HepG2 (cell line): ENCODE data around the gene TAMALIN. TPM values are rescaled to one million over a fixed set of nuclear protein-coding genes. Genes with fewer than 3 reads are reported as not detected.

Experiments
- GABPB1 ChIP-seq: IDR thresholded peaks from 2 replicates; pipeline ENCODE4 v1.6.1; 2016; ENCODE audit warnings: mild to moderate bottlenecking, missing genetic modification reagents, moderate library complexity, missing compliant biosample characterization
- GFI1 ChIP-seq: sonication (generic); formaldehyde crosslinking; IDR thresholded peaks from 2 replicates; pipeline ENCODE4 v1.5.0; 2020; ENCODE audit warnings: missing genetic modification reagents, mild to moderate bottlenecking, borderline replicate concordance
- HNF4A ChIP-seq: sonication (generic); formaldehyde crosslinking; IDR thresholded peaks from 2 replicates; pipeline ENCODE4 v1.4.0; 2020; ENCODE audit warnings: missing genetic modification reagents
- KDM3A ChIP-seq: IDR thresholded peaks from 2 replicates; pipeline ENCODE4 v1.6.1; 2018; ENCODE audit warnings: low read depth, missing compliant biosample characterization
- KDM5B ChIP-seq: sonication (generic); formaldehyde crosslinking; IDR thresholded peaks from 2 replicates; pipeline ENCODE4 v1.4.0; 2020; ENCODE audit warnings: missing genetic modification reagents, mild to moderate bottlenecking, borderline replicate concordance
- RNF2 ChIP-seq: fragments of 450-650 bp; conservative IDR thresholded peaks from 2 replicates; pipeline ENCODE4 v1.6.1; 2016; ENCODE audit warnings: low read depth
- SP2 ChIP-seq: sonication (generic); formaldehyde crosslinking; IDR thresholded peaks from 2 replicates; pipeline ENCODE4 v1.5.1; 2020; ENCODE audit warnings: mild to moderate bottlenecking, missing genetic modification reagents
- TEAD2 ChIP-seq: sonication (generic); formaldehyde crosslinking; IDR thresholded peaks from 2 replicates; pipeline ENCODE4 v1.9.0; 2021; ENCODE audit warnings: missing genetic modification reagents
- ZBTB40 ChIP-seq, 2 experiments: fragments of 450-650 bp in 1 of 2; sonication (generic) in 1 of 2; formaldehyde crosslinking in 1 of 2; IDR thresholded peaks; 2 replicates each; pipeline versions ENCODE4 v1.6.1 to v1.8.0; 2016 to 2022; ENCODE audit warnings: antibody characterized with exemption in 1 of 2, mild to moderate bottlenecking in 1 of 2, missing genetic modification reagents in 1 of 2
- ZIK1 ChIP-seq: sonication (generic); formaldehyde crosslinking; IDR thresholded peaks from 2 replicates; pipeline ENCODE4 v1.5.0; 2020; ENCODE audit warnings: mild to moderate bottlenecking, low read depth, missing genetic modification reagents, borderline replicate concordance
- ZNF367 ChIP-seq: sonication (generic); formaldehyde crosslinking; IDR thresholded peaks from 2 replicates; pipeline ENCODE4 v1.4.0; 2020; ENCODE audit warnings: missing genetic modification reagents, borderline replicate concordance
- ZNF75D ChIP-seq: sonication (generic); formaldehyde crosslinking; IDR thresholded peaks from 2 replicates; pipeline ENCODE4 v1.8.1; 2023; ENCODE audit warnings: missing genetic modification reagents, mild to moderate bottlenecking, borderline replicate concordance
- ZSCAN5A ChIP-seq: sonication (generic); formaldehyde crosslinking; IDR thresholded peaks from 2 replicates; pipeline ENCODE4 v1.8.0; 2022; ENCODE audit warnings: mild to moderate bottlenecking, missing genetic modification reagents, borderline replicate concordance
- polyA plus RNA-seq, 8 experiments: library from polyadenylated mRNA; depleted of rRNA in 3 of 8; stranded (reverse) in 7 of 8; unstranded in 1 of 8; fragments of >200 nt; fragmentation: Illumina TruSeq in 4 of 8; extraction: Trizol in 4 of 8; gene quantifications; 2 replicates each; pipeline versions ENCODE4 v1.2.1 to v1.2.3, GENCODE V29; 2011 to 2016; ENCODE audit warnings: low read depth in 4 of 8, missing spikeins in 1 of 8, mixed read lengths in 1 of 8; ENCODE audit not compliant: insufficient read depth in 1 of 8
- total RNA-seq, 5 experiments: library from RNA; depleted of rRNA; stranded (reverse); fragments of >200 nt; fragmentation: Illumina TruSeq; extraction: Trizol; gene quantifications; 2 replicates each; pipeline ENCODE4 v1.2.3, GENCODE V29; 2016; ENCODE audit warnings: low read depth in 1 of 5

Gene TAMALIN
- total and polyA plus RNA-seq, 2 of the 13 experiments (the other 11 are each of a cell fraction or from before 2014, with no cell fraction given), result 2.9 to 10.9 TPM

- TF ChIP-seq ZNF75D (CRISPR knock-in tag) (no peak), KDM3A (peak; percentile 37; the same call in 1 of the 2 replicates), GABPB1 (CRISPR knock-in tag) (peak; percentile 64; the same call in 1 of the 2 replicates), ZIK1 (CRISPR knock-in tag) (peak; percentile 28; the same call in 1 of the 2 replicates), HNF4A (CRISPR knock-in tag) (0 out of 2 replicates have a peak, but pooled peaks have one; percentile 13), KDM5B (no peak; the same call in 1 of the 2 replicates), GFI1 (no peak), ZNF367 (CRISPR knock-in tag) (no peak), ZSCAN5A (CRISPR knock-in tag) (peak; percentile 31; the same call in 1 of the 2 replicates), ZBTB40 (IDR thresholded peaks at IDR 0.05) (no peak), ZBTB40 (CRISPR knock-in tag; IDR thresholded peaks at IDR 0.05) (no peak), SP2 (CRISPR knock-in tag) (no peak; the same call in 1 of the 2 replicates), TEAD2 (CRISPR knock-in tag) (no peak), RNF2 (no peak)
Measured at GRCh38 chr12:52023182-52023975, 16.6 kb downstream of the TAMALIN start (continued).
